ENCODE data around the gene PITRM1. TPM values are rescaled to one million over a fixed set of nuclear protein-coding genes. Genes with fewer than 3 reads are reported as not detected.

Gene PITRM1
- total RNA-seq, 2 experiments from 2014 or later: 34.6 to 40.3 TPM

DNA sequence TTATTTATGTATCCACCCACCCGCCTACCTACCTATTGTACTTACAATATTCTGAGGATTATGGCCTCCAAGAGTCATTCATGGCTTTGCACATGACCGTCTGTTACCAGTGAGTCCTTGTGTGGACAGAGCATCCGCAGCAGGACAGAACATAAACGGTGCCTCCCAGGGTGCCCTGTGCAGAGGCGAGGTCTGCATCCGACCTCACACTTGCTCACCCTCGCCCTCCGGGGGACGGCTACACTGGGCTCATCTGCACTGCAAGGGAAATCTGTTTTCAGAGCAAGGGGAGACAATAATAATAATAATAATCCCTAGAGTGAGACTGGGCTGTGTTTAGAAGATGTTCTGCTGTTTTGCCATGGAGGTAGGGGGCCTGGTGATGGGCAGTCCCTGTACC, 75.4 kb downstream of the PITRM1 start:
- H3K9me2 ChIP-seq (ENCODE audit: insufficient read depth, low read length): no peaks in the 10 kb centered on the region
- H4K20me1 ChIP-seq (ENCODE audit: insufficient read depth, low read length): peaks cover 9% of the 10 kb centered on the region; the same call in 1 of the 2 replicates
- no TSS peak for BruUV-seq (replicated peaks)
- intact Hi-C loops (cut with micrococcal nuclease; ENCODE audit: unreplicated experiment): no loop called here
- no peaks in the 10 kb centered on the region for H3K4me1 ChIP-seq (ENCODE audit: insufficient read depth, low read length, poor library complexity, severe bottlenecking)
- peaks cover 89% of the 10 kb centered on the region for H3K36me3 ChIP-seq (ENCODE audit: insufficient read depth, low read length)
- no peak overlapping the region for H3K4me3 ChIP-seq (ENCODE audit: low read depth, low read length, poor library complexity, severe bottlenecking)
- no peaks in the 10 kb centered on the region for H3K9me3 ChIP-seq (ENCODE audit: low read length)
- peaks cover 56% of the 10 kb centered on the region for H3K79me2 ChIP-seq (ENCODE audit: insufficient read depth, low read depth, low read length)
- H3K4me2 ChIP-seq (ENCODE audit: low read length): no peak overlapping the region
- no peak for DNase-seq (ENCODE audit: low spot score)
- H3K27ac ChIP-seq (ENCODE audit: low read depth, low read length, poor library complexity, severe bottlenecking): no peak overlapping the region
- no peak overlapping the region for H2AFZ ChIP-seq (ENCODE audit: low read length)
- CTCF ChIA-PET (ENCODE audit: unreplicated experiment): no interaction called here
- POLR2A ChIA-PET: no interaction called here
- no peak for TF ChIP-seq EZH2phosphoT487 (IDR thresholded peaks at IDR 0.05; ENCODE audit: borderline replicate concordance, low read depth, low read length)
- no peak for TF ChIP-seq CTCF (conservative IDR thresholded peaks at IDR 0.05; ENCODE audit: low read length)

DNA sequence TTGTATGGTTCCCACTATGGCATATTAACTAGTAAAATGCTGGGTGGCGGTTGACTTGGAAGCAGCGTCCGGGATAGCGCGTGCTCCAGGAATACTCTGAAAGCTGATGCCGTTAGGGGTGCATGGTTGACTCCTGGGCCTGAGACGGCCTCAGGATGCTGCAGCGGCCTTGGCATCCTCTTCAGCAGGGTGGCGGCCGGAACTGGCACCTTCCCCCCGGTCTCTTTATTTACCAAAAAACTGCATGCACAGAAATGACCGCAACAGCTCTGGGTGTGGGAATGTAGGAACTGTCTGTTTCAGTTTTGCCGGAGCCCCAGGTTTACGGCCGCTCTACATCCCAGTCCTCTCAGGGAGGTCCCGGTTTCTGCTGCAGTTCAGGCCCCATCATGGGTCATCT, 76.4 kb downstream of the PITRM1 start:
- intact Hi-C loops (cut with micrococcal nuclease; ENCODE audit: unreplicated experiment): no loop called here
- BruUV-seq (replicated peaks): no TSS peak
- no peak overlapping the region for H3K27ac ChIP-seq (ENCODE audit: low read depth, low read length, poor library complexity, severe bottlenecking)
- no peak for DNase-seq (ENCODE audit: low spot score)
- no peak overlapping the region for H3K4me2 ChIP-seq (ENCODE audit: low read length)
- CTCF ChIA-PET (ENCODE audit: unreplicated experiment): no interaction called here
- H4K20me1 ChIP-seq (ENCODE audit: insufficient read depth, low read length): peaks cover 15% of the 10 kb centered on the region; the same call in 1 of the 2 replicates
- POLR2A ChIA-PET: interaction anchor here (1.0 kb wide), 1 partner anchor 12 kb away, joined by 3 read pairs; no protein-coding TSS in a partner anchor
- H3K79me2 ChIP-seq (ENCODE audit: insufficient read depth, low read depth, low read length): peaks cover 66% of the 10 kb centered on the region
- no peaks in the 10 kb centered on the region for H3K9me3 ChIP-seq (ENCODE audit: low read length)
- H2AFZ ChIP-seq (ENCODE audit: low read length): no peak overlapping the region
- H3K36me3 ChIP-seq (ENCODE audit: insufficient read depth, low read length): peaks cover 92% of the 10 kb centered on the region
- H3K4me1 ChIP-seq (ENCODE audit: insufficient read depth, low read length, poor library complexity, severe bottlenecking): no peaks in the 10 kb centered on the region
- no peak overlapping the region for H3K4me3 ChIP-seq (ENCODE audit: low read depth, low read length, poor library complexity, severe bottlenecking)
- H3K9me2 ChIP-seq (ENCODE audit: insufficient read depth, low read length): no peaks in the 10 kb centered on the region
- TF ChIP-seq EZH2phosphoT487 (IDR thresholded peaks at IDR 0.05; ENCODE audit: borderline replicate concordance, low read depth, low read length) (no peak), CTCF (conservative IDR thresholded peaks at IDR 0.05; ENCODE audit: low read length) (no peak)

DNA sequence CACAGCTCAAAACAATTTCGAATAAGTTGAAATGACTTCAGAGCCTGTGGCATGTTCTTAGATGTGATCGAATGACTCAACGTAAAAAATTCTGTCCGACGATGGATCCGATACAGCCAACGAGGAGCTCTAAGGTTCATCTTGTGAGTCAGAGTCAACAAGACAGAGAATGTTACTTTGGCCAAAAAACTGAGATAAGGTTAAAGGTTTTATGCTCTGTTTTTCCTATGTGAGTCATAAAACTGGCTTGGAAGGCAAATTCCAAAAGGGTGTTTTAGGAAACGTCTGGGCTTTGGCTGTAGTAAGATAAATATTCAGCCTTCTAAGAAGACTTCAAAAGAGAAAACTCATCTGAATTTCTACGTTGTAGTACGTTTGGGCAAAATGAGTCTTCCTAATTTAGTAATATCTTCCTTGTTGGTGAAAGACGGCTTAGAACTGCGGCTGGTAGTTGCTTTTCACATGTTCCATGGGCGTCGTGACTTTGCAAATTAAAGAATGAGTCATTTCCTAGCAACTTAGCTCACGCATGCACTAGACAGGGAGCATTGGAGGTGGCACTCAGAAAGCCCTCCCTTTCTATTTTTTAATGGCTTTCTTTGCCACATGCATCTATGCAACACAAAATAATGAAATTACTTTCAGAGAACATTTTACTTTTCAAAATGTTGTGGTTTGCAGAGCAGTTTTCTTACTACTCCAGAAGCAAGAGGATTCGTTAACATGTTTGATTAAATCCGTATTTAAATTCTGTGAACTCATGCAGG, 77.0 kb downstream of the PITRM1 start:
- Histone ChIP-seq H3K9me2 (ENCODE audit: insufficient read depth, low read length) (no peaks in the 10 kb centered on the region), H3K4me1 (ENCODE audit: insufficient read depth, low read length, poor library complexity, severe bottlenecking) (no peaks in the 10 kb centered on the region), H2AFZ (ENCODE audit: low read length) (no peak overlapping the region), H3K4me2 (ENCODE audit: low read length) (no peak overlapping the region), H3K4me3 (ENCODE audit: low read depth, low read length, poor library complexity, severe bottlenecking) (no peak overlapping the region), H3K36me3 (ENCODE audit: insufficient read depth, low read length) (peaks cover 92% of the 10 kb centered on the region), H3K27ac (ENCODE audit: low read depth, low read length, poor library complexity, severe bottlenecking) (no peak overlapping the region), H4K20me1 (ENCODE audit: insufficient read depth, low read length) (peaks cover 18% of the 10 kb centered on the region; the same call in 1 of the 2 replicates), H3K9me3 (ENCODE audit: low read length) (no peaks in the 10 kb centered on the region), H3K79me2 (ENCODE audit: insufficient read depth, low read depth, low read length) (peaks cover 72% of the 10 kb centered on the region)
- DNase-seq (ENCODE audit: low spot score): no peak
- intact Hi-C loops (cut with micrococcal nuclease; ENCODE audit: unreplicated experiment): no loop called here
- BruUV-seq (replicated peaks): no TSS peak
- TF ChIP-seq CTCF (conservative IDR thresholded peaks at IDR 0.05; ENCODE audit: low read length) (no peak), EZH2phosphoT487 (IDR thresholded peaks at IDR 0.05; ENCODE audit: borderline replicate concordance, low read depth, low read length) (no peak)
- ChIA-PET POLR2A (interaction anchor here (0.6 to 1.0 kb wide), 3 partner anchors 13 to 627 kb away, joined by 3 read pairs; no protein-coding TSS in a partner anchor), CTCF (ENCODE audit: unreplicated experiment) (no interaction called here)
